ENCODE measurements around the gene LRRC43. TPM values are rescaled to one million over a fixed set of nuclear protein-coding genes. Genes with fewer than 3 reads are reported as not detected.

LRRC43 gene
- total and polyA plus RNA-seq, 2 of the 4 experiments (the other 2 are of a cell fraction), result 0.26 to 0.36 TPM

DNA sequence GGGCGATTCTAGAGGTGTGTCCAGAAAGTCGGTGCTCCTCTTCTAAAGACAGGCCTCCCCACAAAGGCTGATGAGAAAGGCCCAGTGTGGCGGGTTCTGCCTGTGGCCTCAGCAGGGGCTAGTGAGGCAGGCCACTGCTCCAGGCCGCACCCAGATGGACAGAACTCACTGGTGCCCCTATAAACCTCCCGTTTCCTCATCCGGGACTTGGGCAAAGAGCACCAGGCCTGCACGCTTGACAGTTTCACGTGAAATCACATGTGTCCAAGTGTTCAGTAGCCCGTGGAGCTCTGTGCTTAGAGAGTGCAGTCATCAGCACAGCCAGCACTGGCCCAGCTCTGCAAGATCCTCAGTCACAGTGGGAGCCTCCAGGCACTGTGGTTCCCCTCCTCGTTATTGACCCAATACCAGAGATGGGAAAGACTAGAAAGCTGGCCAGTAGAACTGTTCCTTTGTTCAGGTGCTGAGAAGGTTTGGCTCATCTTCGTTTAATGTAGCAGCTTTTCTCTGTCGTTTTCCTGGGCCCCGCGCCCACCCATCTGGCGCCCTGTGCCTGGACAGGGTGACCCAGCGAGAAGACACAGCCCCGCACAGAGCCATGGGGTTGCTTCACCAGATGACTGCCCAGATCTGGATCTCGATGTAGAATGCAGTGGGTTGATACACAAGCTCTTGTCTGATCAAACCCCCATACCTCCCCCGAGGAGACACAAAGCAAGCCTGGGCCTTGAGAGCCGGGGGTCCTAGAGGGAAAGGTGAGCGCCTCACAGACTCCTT is 35.2 kb upstream of the LRRC43 start:
- no peaks in the 10 kb centered on the region for H3K79me1 ChIP-seq (ENCODE audit: low read depth in 1 of 2, low read length in 2 of 2)
- no peak overlapping the region for H4K91ac ChIP-seq (ENCODE audit: insufficient read depth, low read depth, low read length)
- no peak overlapping the region for H2BK15ac ChIP-seq (ENCODE audit: low read depth, low read length)
- no peaks in the 10 kb centered on the region; the same call in none of the 2 replicates for H4K20me1 ChIP-seq (ENCODE audit: insufficient read depth, low read length)
- no peak overlapping the region for H3K14ac ChIP-seq (replicated peaks; ENCODE audit: low read depth, low read length)
- CTCF ChIA-PET, result interaction anchor here (0.7 to 1.1 kb wide), 2 partner anchors 43 to 417 kb away, joined by 3 read pairs; no protein-coding TSS in a partner anchor
- no peak overlapping the region for H3K9ac ChIP-seq (ENCODE audit: low read depth, low read length)
- POLR2A ChIA-PET (ENCODE audit: unreplicated experiment), result no interaction called here
- no peak overlapping the region for H3K4me2 ChIP-seq (ENCODE audit: low read depth, low read length)
- H2AK9ac ChIP-seq (replicated peaks; ENCODE audit: low read depth, low read length, poor library complexity), result no peak overlapping the region
- no peak overlapping the region for H3K4me3 ChIP-seq (ENCODE audit: insufficient read depth, low read depth, low read length)
- no peak overlapping the region for H3K56ac ChIP-seq (ENCODE audit: extremely low read depth, insufficient read depth, low read length)
- no peaks in the 10 kb centered on the region for H3K9me3 ChIP-seq (ENCODE audit: control insufficient read depth, insufficient read depth, low read length)
- H2AFZ ChIP-seq (replicated peaks; ENCODE audit: low read length, poor library complexity), result no peak overlapping the region
- H4K8ac ChIP-seq (ENCODE audit: low read depth in 2 of 2, low read length in 2 of 2), result no peak overlapping the region
- in situ Hi-C loops (cut with MboI; ENCODE audit: low sequenced_read_pairs), result no loop called here
- no peak overlapping the region for H2AK5ac ChIP-seq (ENCODE audit: low read depth, low read length)
- no peak overlapping the region for H2BK5ac ChIP-seq (ENCODE audit: low read depth, low read length, poor library complexity, severe bottlenecking)
- no peak overlapping the region for H2BK120ac ChIP-seq (ENCODE audit: low read depth, low read length)
- ATAC-seq (ENCODE audit: low read depth) (no peak), DNase-seq (no peak)
- no peak overlapping the region for H4K5ac ChIP-seq (ENCODE audit: low read depth, low read length)
- peaks cover 10% of the 10 kb centered on the region; the same call in 1 of the 2 replicates for H3K9me1 ChIP-seq (ENCODE audit: insufficient read depth, low read length)
- no peak overlapping the region for H3K4ac ChIP-seq (ENCODE audit: low read depth, low read length)
- H3K36me3 ChIP-seq (ENCODE audit: control insufficient read depth, insufficient read depth, low read length), result peaks cover 13% of the 10 kb centered on the region; the same call in 1 of the 2 replicates
- BruUV-seq (replicated peaks), result no TSS peak
- no peak overlapping the region for H3K18ac ChIP-seq (ENCODE audit: low read depth, low read length)
- intact Hi-C loops (cut with micrococcal nuclease), result no loop called here
- 86% methylated on average over 9 of the region's 21 CpGs; no CpG with 5 or more reads in 1 of the 2 experiments for WGBS, 2 experiments (ENCODE audit: extremely low coverage in 2 of 2, insufficient read length in 1 of 2)
- peaks cover 2% of the 10 kb centered on the region; the same call in 1 of the 2 replicates for H3K4me1 ChIP-seq (ENCODE audit: control insufficient read depth, insufficient read depth, low read length)
- H3K27me3 ChIP-seq (ENCODE audit: control insufficient read depth, insufficient read depth, low read length), result no peaks in the 10 kb centered on the region
- no peak overlapping the region for H2BK20ac ChIP-seq (ENCODE audit: low read depth, low read length)
- no peak overlapping the region for H3K23ac ChIP-seq (ENCODE audit: low read depth, low read length)
- dilution Hi-C loops (cut with HindIII; ENCODE audit: low sequenced_read_pairs, unreplicated experiment), result no loop called here
- H3K27ac ChIP-seq (ENCODE audit: insufficient read depth, low read length), result no peak overlapping the region
- TF ChIP-seq CHD1 (IDR thresholded peaks at IDR 0.05; ENCODE audit: low read depth, low read length) (no peak), RFX5 (IDR thresholded peaks at IDR 0.05; ENCODE audit: low read depth, low read length) (no peak), NFE2L2 (IDR thresholded peaks at IDR 0.05; ENCODE audit: low read depth, low read length) (no peak), SMC3 (IDR thresholded peaks at IDR 0.05; ENCODE audit: low read depth, low read length) (no peak), RAD21 (IDR thresholded peaks at IDR 0.05; ENCODE audit: low read length) (no peak), CEBPB (IDR thresholded peaks at IDR 0.05; ENCODE audit: low read depth, low read length) (no peak), MAZ (IDR thresholded peaks at IDR 0.05; ENCODE audit: borderline replicate concordance, low read depth, low read length) (no peak), POLR2A (IDR thresholded peaks at IDR 0.05; ENCODE audit: low read depth, low read length) (no peak), RCOR1 (IDR thresholded peaks at IDR 0.05; ENCODE audit: insufficient replicate concordance, low read length) (no peak), MAFK (IDR thresholded peaks at IDR 0.05; ENCODE audit: low read depth, low read length) (no peak), MXI1 (IDR thresholded peaks at IDR 0.05; ENCODE audit: borderline replicate concordance, low read depth, low read length) (no peak), FOS (IDR thresholded peaks at IDR 0.05; ENCODE audit: low read depth, low read length) (no peak), BHLHE40 (IDR thresholded peaks at IDR 0.05; ENCODE audit: low read depth, low read length) (no peak)
- TF ChIP-seq, protein P1, sequence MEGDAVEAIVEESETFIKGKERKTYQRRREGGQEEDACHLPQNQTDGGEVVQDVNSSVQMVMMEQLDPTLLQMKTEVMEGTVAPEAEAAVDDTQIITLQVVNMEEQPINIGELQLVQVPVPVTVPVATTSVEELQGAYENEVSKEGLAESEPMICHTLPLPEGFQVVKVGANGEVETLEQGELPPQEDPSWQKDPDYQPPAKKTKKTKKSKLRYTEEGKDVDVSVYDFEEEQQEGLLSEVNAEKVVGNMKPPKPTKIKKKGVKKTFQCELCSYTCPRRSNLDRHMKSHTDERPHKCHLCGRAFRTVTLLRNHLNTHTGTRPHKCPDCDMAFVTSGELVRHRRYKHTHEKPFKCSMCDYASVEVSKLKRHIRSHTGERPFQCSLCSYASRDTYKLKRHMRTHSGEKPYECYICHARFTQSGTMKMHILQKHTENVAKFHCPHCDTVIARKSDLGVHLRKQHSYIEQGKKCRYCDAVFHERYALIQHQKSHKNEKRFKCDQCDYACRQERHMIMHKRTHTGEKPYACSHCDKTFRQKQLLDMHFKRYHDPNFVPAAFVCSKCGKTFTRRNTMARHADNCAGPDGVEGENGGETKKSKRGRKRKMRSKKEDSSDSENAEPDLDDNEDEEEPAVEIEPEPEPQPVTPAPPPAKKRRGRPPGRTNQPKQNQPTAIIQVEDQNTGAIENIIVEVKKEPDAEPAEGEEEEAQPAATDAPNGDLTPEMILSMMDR (conservative IDR thresholded peaks at IDR 0.05; ENCODE audit: low read depth, low read length), result no peak
- TF ChIP-seq, protein P2, sequence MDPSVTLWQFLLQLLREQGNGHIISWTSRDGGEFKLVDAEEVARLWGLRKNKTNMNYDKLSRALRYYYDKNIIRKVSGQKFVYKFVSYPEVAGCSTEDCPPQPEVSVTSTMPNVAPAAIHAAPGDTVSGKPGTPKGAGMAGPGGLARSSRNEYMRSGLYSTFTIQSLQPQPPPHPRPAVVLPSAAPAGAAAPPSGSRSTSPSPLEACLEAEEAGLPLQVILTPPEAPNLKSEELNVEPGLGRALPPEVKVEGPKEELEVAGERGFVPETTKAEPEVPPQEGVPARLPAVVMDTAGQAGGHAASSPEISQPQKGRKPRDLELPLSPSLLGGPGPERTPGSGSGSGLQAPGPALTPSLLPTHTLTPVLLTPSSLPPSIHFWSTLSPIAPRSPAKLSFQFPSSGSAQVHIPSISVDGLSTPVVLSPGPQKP (IDR thresholded peaks at IDR 0.05; ENCODE audit: borderline replicate concordance, low read depth, low read length), result no peak

All from IMR-90 (cell line).